Activated CD4-positive, CD25-positive, alpha-beta regulatory T cell treated with anti-CD3 and anti-CD28 coated beads, Interleukin-2, amount 50 U/mL, for 72 hours (primary cell): Measurements from ENCODE around the gene RNF157.

Source experiments
- DNase-seq: peaks from one replicate; pipeline ENCODE4 v3.0.0; 2021

The RNF157 gene

GRCh38 chr17:76119409-76120371 lies 120.6 kb downstream of the RNF157 start:
- DNase-seq, result no peak

- no peak for DNase-seq
Measured at GRCh38 chr17:76115138-76115754, 125.0 kb downstream of the RNF157 start.

GRCh38 chr17:76111956-76112355 lies 128.3 kb downstream of the RNF157 start:
- DNase-seq, result no peak

- no peak for DNase-seq
Measured at GRCh38 chr17:76107509-76107908, 132.8 kb downstream of the RNF157 start.

- no peak for DNase-seq
Measured at GRCh38 chr17:76106703-76107102, 133.6 kb downstream of the RNF157 start.

- DNase-seq, result no peak
Measured at GRCh38 chr17:76104896-76105231, 135.4 kb downstream of the RNF157 start.

- no peak for DNase-seq
Measured at GRCh38 chr17:76104140-76104895, 136.0 kb downstream of the RNF157 start.

- DNase-seq, result peak; percentile 96
Measured at GRCh38 chr17:76103274-76104139, 136.8 kb downstream of the RNF157 start, which contains the start of gene EXOC7. EXOC7 (minus strand) TSS chr17:76103787; CDS start chr17:76103692, 95 bp downstream.

- no peak for DNase-seq
Measured at GRCh38 chr17:76102944-76103273, 137.4 kb downstream of the RNF157 start.

- DNase-seq, result no peak
Measured at GRCh38 chr17:76097716-76098295, 142.5 kb downstream of the RNF157 start.

- DNase-seq, result no peak
Measured at GRCh38 chr17:76095943-76096342, 144.3 kb downstream of the RNF157 start.

GRCh38 chr17:76094046-76094445 lies 146.2 kb downstream of the RNF157 start:
- DNase-seq, result no peak

GRCh38 chr17:76092526-76093413 lies 147.5 kb downstream of the RNF157 start:
- no peak for DNase-seq
